GM12892 (cell line): ENCODE measurements around the gene CST9. TPM values are rescaled to one million over a fixed set of nuclear protein-coding genes. Genes with fewer than 3 reads are reported as not detected.

Experiments used
- DNase-seq: peaks from one replicate; pipeline ENCODE4 v3.0.0; 2011; ENCODE audit not compliant: insufficient read length
- FAIRE-seq: peaks from 2 replicates; lab custom pipeline; 2011; peaks lifted over from hg19 to GRCh38; lab: Jason Lieb, UNC
- POLR2A ChIP-seq: IDR thresholded peaks from 2 replicates; pipeline ENCODE4 v1.6.1; 2011; ENCODE audit warnings: low read depth, low read length, control low read depth
- POLR2AphosphoS5 ChIP-seq: IDR thresholded peaks from 2 replicates; pipeline ENCODE4 v1.6.1; 2011; ENCODE audit warnings: low read depth, low read length, control low read depth
- TAF1 ChIP-seq: IDR thresholded peaks from 2 replicates; pipeline ENCODE4 v1.6.1; 2011; ENCODE audit warnings: low read depth, mild to moderate bottlenecking, control low read depth, low read length, borderline replicate concordance
- polyA plus RNA-seq: library from polyadenylated mRNA; unstranded; fragments of >200 nt; gene quantifications from one replicate; pipeline ENCODE4 v1.2.1, GENCODE V29; 2012; ENCODE audit warnings: missing spikeins, inconsistent platforms; ENCODE audit not compliant: missing spikeins

The CST9 gene, protein sequence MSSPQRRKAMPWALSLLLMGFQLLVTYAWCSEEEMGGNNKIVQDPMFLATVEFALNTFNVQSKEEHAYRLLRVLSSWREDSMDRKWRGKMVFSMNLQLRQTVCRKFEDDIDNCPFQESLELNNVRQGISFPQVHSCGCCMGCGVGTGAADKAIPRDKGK
- not detected for polyA plus RNA-seq

DNA sequence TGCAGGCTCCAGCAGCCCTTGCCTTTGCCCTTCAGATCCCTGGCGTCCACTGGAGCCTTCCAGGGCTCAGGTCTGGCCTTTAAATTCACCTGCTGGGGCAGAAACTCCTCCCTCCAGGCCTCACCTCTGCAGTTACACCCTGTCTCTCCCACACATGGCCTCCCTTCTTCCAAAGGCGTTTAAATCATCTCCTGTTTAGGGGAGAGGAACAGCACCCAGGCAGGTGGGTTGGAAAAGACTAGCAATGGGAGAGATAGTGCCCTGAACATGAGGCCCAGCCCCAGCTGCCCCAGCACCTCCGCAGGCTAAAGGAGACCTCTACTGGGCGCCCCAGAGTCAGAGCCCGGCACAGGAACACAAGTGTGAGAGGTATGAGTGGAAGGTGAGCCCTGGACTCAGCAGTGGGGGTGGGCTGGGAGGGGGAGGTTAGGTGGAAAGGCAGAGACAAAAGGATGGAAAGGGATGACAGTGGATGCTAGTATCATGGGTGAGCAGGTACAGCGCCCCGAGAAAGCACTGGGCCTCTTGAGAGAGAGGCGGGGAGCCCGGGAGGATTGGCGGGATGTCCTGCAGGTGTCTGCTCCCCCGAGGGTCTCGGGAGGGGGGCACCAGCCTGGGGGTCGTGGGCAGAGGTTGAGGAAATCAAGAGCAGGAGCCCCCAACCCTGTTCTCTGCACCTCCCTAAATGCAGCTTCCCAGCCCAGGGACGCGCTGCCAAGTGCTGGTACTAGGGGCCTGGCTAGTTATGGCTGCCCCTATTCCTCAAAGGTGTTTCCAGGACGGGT is at the start of gene CST9:
Gene CST9, minus strand, starts transcription at position 51 of the 785 bp plus-strand sequence. CDS start 53 bp downstream, outside the sequence.
- no peak for DNase-seq
- FAIRE-seq: no peak
- TF ChIP-seq POLR2A (no peak), POLR2AphosphoS5 (no peak), TAF1 (no peak)

DNA sequence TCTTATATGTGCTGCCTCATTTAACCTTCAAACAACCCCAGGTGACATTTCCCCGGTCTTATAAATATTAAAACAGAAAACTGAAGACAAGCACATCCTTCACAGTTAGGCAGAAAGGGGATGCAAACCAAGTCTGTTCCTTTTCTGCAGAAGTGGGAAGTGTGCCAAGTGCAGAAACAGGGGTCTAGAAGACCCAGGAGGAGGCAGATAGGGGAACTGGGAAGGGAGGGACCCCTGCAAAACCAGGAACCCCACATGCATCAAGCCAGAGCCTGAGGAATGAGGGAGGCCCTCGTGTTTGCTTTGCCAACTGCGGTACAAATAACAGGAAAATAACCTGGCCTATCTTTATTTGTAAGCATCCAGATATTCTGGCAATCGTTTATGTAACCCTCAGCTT is 49.0 kb upstream of the CST9 start:
- FAIRE-seq (no peak), DNase-seq (no peak)
- no peak for TF ChIP-seq POLR2AphosphoS5
- no peak for TF ChIP-seq TAF1
- no peak for TF ChIP-seq POLR2A

DNA sequence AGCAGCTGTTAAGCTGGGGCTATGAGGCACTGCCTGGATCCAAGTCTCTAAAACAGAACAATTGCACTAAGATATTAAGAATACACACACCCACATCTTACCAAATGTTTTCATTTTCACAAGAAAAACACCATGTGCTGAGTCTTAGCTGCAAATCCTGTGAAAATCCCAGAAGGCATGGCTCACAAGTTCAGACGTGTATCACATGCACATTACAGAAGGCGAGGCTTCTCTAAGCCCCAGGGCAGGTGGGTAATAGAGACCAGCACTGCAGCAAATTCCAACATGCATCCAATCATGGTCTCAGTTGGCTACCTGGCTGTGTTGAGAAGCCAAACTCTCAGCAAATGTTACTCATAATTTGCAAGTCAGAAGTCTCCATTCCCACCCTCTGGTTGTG is 48.3 kb upstream of the CST9 start:
- no peak for FAIRE-seq
- DNase-seq: no peak
- no peak for TF ChIP-seq POLR2AphosphoS5
- no peak for TF ChIP-seq POLR2A
- TF ChIP-seq TAF1: no peak

DNA sequence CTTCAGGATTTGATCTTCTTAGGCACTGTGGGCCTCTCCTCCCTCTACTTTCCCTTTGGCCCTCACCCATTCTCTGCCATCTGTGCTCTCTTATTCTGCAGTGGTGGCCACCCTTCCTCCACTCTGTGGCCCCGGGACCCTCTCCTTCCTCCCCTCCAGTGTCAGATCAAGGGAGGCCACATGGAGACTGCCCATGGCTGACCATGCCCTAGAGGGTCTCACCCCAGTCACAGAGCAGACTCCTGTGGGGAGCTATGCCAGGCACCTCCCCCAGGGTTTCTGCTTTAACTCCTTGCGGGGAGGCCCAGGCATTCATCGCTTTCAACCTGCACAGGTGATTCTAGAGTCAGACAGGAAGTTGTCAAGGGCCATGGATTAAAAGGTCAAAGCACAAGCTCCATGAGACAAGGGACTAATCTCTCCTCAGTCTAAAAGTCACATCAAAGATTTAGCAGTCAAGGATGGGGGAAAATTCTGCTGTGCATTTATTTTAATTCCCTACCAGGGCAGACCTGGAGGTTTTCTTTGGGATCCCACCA is 47.8 kb upstream of the CST9 start:
- FAIRE-seq: no peak
- TF ChIP-seq POLR2A (no peak), TAF1 (no peak), POLR2AphosphoS5 (no peak)
- no peak for DNase-seq

DNA sequence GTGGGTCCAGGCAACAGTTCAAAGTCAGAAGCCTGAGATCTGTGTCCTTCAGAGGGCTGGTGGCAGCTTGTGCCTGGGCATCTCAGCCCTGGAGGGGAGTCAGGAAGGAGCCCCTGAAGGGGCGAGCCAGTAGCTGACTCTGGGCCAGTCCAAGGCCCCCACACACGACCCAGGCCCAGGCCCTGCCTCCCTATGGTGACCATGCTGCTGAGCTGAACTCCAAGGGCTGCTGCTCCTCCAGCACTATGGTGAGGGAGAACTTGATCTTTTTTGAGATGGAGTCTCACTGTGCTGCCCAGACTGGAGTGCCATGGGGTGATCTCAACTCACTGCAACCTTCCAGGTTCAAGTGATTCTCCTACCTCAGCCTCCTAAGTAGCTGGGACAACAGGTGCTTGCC is 47.2 kb upstream of the CST9 start:
- no peak for FAIRE-seq
- TF ChIP-seq TAF1 (no peak), POLR2A (no peak), POLR2AphosphoS5 (no peak)
- DNase-seq: no peak

DNA sequence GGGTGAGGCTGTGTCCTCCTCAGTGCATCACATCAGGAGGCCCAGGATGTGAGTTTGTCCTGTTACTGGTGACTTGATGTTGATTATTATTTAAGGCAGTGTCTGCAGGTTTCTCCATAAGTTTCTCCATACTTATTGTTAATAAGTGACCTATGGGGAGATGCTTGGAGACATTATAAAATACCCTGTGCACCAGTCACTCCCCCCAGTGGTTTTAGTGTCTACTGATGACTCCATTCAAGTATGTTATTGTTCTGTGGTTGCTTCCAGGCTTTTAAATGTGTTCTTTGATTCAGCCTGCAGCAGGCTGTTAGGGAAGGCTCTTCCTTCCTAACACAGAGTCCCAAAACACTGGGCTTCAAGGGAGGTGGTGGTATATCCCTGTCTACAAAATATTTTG is 46.7 kb upstream of the CST9 start:
- TF ChIP-seq TAF1 (no peak), POLR2AphosphoS5 (no peak), POLR2A (no peak)
- no peak for FAIRE-seq
- no peak for DNase-seq

DNA sequence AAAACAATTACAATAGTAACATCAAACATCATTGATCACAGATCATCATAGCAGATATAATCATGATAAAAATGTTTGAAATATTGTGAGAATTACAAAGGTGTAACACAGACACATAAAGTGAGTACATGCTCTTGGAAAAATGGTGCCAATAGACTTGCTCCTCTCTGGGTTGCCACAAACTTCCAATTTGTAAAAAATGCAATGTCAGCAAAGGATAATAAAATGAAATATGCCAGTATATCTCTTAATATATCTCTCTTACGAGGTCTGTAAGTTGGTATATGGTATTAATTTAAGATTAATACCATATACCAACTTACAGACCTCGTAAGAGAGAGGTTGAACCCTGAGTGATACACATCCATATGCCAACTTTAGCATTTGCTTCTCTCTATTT is 45.4 kb upstream of the CST9 start:
- no peak for FAIRE-seq
- no peak for TF ChIP-seq POLR2A
- no peak for TF ChIP-seq TAF1
- TF ChIP-seq POLR2AphosphoS5: no peak

DNA sequence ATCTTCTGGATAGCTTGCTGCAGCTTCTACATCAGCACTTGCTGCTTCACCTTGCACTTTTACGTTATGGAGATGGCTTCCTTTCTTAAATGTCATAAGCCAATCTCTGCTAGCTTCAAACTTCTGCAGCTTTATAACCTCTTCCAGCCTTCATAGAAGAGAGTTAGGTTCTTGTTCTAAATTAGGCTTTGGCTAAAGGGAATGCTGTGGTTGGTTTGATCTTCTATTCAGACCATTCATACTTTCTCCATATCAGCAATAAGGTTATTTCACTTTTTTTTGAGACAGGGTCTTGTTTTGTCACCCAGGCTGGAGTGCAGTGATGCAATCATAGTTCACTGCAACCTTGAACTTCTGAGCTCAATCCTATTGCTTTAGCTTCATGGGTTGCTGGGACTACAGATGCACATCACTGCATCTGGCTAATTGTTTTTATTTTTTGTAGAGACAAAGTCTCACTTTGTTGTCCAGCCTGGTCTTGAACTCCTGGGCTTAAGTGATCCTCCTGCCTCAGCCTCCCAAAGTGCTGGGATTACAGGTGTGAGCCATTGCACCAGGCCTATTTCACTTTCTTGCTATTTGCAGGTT is 44.2 kb upstream of the CST9 start:
- DNase-seq: no peak
- FAIRE-seq: no peak
- TF ChIP-seq TAF1: no peak
- TF ChIP-seq POLR2AphosphoS5: no peak
- no peak for TF ChIP-seq POLR2A

More for the DNA sequence above, 45.4 kb upstream of the CST9 start:
- DNase-seq: no peak

DNA sequence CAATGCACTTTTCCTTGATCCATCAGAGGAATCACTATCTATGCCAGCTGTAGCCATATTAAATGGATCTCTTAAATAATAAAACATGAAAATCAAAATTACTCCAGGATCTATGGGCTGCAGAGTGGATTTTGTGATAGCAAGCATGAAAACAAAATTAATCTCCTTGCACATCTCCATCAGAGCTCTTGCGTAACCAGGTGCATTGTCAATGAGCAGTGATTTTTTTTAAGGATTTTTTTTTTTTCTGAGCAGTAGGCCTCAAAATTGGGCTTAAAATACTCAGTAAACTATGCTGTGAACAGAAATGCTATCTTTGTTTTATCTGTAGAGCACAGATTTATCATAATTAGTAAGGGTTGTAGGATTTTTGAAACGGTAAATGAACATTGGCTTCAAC is 43.5 kb upstream of the CST9 start:
- TF ChIP-seq POLR2A (no peak), TAF1 (no peak), POLR2AphosphoS5 (no peak)
- no peak for FAIRE-seq
- no peak for DNase-seq

DNA sequence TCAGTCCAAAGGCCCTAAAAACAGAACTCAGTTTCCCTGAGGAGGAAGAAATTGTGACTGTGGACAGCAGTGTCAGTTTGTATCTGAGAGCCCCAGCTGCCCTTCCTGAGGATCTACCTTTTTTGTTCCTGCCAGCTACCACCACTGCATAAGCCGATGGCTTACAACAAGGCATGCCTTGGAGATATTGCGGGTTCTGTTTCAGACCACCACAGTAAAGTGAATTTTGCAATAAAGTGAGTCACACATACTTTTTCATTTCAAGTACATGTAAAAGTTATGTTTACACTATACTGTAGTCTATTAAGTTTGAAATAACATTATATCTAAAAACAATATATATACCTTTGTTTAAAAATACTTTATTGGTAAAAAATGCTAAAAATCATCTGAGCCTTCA is 41.6 kb upstream of the CST9 start:
- TF ChIP-seq POLR2AphosphoS5 (no peak), TAF1 (no peak), POLR2A (no peak)
- DNase-seq (no peak), FAIRE-seq (no peak)

DNA sequence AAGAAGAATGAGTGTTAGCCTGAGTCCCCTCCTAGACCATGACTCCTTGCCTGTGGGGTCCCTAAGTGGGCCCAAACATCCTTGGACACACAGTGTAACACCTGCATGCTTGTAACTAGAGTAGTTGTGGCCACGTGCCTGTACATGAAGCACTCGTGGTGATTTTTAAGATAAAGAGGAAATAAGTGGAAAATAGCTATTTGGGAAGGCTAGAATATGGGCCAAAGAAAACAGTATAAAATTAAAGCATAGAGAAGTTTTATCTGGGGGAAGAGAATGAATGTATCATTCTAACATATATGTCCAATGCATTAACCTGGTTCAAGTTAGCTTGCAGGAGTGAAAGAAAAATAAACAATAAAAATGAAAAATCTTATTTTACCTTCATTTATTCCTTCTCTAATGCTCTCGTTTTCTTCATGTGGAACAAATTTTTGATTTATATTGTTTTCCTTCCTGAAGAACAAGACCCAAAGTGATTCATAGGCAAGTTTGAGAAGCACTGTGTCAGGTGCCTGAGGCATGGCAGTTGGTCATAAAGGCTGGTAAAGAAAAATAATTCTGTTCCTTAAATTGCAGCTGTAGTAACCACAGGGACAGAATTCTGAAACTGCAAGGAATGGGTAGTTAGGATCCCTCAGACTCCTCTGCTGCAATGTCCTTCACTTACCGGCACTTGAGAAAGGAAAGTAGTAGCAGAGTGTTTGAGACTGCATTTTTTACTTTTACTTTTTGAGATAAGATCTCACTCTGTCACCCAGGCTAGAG is 40.6 kb upstream of the CST9 start:
- FAIRE-seq (no peak), DNase-seq (no peak)
- TF ChIP-seq POLR2AphosphoS5: no peak
- no peak for TF ChIP-seq POLR2A
- TF ChIP-seq TAF1: no peak
